GM12875 (cell line): Measurements from ENCODE around the gene HOXC11.

Source experiments
- H3K4me3 ChIP-seq: one replicate; pipeline ENCODE4 v1.5.1; 2011; ENCODE audit warnings: low read depth, low read length, control low read depth
- TF ChIP-seq, protein P1 (sequence below): IDR thresholded peaks from 2 replicates; pipeline ENCODE4 v1.5.1; 2011; ENCODE audit warnings: low read depth, mild to moderate bottlenecking, control low read depth, inconsistent platforms, low read length, moderate library complexity, borderline replicate concordance; ENCODE audit not compliant: insufficient read depth

HOXC11 gene

DNA sequence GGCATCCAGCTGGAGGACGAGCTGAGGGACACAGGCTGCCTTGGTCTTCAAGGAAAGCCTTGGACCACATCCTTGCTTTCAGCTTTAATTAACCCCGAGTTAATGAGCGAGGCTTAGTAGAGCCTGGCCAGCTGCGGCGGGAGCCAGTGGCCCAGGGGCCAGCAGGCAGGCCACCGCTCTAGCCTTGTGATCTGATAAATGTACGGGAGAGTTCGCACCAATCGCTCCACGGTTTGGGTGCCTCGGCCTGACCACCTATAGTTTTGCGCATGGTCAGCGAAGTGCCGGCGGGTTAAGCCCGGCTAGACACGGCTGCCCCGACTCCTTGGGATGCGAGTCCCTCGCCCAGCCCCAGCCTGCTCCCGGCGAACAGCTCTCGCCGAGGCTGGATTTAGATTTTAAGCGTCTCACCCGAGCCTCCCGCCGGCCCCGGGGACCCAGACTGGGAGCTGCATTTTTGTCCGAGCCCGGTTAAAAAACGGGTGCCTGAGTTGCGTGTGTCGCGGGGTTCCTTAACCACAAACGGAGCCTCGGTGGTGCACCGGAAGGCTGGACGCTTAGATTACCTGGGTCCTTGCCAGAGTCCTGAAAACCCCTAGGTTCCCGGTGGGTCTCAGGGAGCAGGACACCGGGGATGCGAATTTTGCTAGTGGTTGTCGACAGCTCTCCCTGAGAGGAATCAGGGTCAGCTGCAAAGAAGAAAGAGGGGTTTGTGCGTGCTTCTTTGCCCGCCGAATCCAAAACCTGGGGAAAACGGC is 21.2 kb upstream of the HOXC11 start:
- TF ChIP-seq, protein P1, sequence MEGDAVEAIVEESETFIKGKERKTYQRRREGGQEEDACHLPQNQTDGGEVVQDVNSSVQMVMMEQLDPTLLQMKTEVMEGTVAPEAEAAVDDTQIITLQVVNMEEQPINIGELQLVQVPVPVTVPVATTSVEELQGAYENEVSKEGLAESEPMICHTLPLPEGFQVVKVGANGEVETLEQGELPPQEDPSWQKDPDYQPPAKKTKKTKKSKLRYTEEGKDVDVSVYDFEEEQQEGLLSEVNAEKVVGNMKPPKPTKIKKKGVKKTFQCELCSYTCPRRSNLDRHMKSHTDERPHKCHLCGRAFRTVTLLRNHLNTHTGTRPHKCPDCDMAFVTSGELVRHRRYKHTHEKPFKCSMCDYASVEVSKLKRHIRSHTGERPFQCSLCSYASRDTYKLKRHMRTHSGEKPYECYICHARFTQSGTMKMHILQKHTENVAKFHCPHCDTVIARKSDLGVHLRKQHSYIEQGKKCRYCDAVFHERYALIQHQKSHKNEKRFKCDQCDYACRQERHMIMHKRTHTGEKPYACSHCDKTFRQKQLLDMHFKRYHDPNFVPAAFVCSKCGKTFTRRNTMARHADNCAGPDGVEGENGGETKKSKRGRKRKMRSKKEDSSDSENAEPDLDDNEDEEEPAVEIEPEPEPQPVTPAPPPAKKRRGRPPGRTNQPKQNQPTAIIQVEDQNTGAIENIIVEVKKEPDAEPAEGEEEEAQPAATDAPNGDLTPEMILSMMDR, result no peak
- no peak overlapping the region for H3K4me3 ChIP-seq

GRCh38 chr12:53952335-53952694 is 20.6 kb upstream of the HOXC11 start:
- TF ChIP-seq, protein P1, result no peak
- H3K4me3 ChIP-seq, result no peak overlapping the region

DNA sequence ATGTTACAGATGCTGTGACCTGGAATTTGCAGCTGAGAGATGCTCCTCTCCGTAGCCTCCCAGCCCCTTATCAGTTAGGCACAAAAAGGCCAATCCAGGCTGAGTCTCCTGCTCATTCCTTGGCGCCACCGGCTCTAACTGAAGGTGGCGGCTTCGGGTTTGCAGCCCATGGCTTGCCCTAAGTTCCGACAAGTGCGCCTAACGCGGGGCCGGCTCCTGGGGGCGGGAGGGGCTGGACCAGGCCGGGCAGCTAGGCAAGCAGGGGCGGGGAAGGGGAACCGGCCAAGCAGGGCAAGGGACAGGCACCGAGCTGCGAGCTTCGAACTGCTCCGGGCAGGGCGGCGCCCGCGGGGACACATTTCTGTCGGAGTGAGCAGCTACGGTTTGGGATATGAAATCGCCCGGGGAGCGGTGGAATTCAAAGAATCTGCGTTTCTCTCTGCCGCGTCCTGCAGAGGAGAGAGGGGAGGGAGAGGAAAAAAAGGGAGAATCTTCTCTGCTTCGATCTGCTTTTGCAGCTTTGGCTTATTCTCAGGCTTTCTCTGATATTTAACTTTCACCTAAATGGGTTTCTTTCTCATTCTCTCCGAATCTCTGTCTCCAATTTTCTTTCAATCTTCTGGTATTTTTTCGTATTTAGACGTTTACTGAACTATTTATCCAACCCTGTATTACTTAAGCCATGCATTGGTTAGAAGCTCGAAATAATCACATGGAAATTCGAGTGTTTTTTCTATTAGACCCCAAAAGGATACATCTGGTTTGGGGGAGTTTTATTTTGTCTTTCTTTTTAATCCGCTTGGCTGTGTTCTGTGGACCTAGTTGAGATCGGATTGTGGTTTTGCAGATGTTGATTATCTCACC is 19.8 kb upstream of the HOXC11 start:
- TF ChIP-seq, protein P1, result no peak
- no peak overlapping the region for H3K4me3 ChIP-seq

DNA sequence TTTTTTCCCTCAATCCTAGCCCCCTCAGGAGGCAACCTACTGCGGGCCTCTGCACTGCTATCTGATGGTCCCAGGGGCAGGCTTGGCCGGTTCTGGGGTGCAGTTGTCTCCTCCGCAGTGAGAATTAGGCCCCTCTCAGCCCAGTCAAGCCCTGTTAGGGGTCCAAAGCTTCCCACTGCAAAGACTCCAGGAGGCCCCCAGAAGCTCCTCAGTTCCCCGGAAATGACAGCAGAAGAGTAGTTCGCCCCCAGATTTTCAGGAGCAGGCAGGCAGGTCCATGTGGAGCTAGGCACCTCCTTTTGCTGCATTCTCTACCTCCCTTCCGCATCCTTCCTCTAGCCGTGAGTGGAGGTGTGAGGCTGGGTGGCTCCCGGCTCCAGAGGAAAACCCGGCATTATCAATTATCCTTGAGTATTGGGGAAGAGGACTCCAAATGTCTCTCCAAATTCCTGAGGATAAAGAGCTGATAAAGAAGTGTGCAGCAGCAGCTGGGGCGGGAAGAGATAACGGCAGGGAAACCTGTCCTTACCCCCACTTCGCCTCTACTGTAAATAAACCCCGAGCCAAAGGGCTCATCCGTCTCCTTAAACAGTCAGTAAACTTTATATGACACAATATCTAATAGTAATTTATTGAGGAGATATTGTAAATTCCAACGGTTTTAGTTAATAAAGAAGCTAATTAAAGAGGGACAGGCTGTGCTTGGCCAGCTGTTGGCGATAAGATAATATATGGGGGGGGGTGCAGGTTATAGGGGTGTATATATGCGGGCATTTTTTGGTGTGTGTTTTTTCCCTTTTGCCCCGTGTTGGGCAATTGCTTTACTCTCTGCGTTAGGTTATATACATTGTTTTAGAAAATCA is 18.9 kb upstream of the HOXC11 start:
- H3K4me3 ChIP-seq, result no peak overlapping the region

DNA sequence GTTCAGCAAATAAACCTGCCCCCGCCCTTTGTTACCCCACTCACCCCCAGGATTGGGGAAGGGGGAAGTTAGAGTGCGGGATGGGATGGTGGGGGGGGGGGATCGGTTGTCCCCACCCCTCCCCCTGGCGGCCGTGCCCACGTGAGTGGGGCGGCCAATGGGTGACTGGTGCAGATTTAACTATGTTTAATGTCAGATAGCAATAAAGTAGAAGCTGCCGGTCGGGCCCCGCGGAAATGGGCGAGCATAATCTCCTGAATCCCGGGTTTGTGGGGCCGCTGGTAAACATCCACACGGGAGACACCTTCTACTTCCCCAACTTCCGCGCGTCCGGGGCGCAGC is 18.3 kb upstream of the HOXC11 start, which contains the start of gene HOXC12:
Gene HOXC12 (plus strand): TSS at position 210 of the 342 bp plus-strand sequence. CDS start 27 bp downstream, at position 237.
- no peak within 1 kb of the TSS for H3K4me3 ChIP-seq
- TF ChIP-seq, protein P1, result no peak

More for the DNA sequence above, 18.9 kb upstream of the HOXC11 start:
- TF ChIP-seq, protein P1, result no peak

DNA sequence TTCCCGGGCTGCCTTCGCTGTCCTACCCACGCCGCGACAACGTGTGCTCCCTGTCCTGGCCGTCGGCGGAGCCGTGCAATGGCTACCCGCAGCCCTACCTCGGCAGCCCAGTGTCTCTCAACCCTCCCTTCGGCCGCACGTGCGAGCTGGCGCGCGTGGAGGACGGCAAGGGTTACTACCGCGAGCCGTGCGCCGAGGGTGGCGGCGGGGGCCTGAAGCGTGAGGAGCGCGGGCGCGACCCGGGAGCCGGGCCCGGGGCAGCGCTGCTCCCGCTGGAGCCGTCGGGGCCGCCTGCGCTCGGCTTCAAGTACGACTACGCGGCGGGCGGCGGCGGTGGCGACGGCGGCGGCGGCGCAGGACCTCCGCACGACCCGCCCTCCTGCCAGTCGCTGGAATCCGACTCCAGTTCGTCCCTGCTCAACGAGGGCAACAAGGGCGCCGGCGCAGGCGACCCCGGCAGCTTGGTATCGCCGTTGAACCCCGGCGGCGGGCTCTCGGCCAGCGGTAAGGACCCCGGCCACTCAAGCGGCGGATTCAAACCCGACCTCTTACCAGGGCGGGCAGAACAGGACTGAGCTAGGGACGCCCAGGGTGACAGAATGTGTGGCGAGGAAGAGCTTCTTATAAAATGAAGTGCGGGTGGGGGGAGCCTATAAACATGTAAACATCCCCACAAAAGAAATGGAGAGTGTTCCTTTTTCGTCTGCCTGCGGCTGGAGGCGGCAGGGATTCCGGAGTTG is 17.7 kb upstream of the HOXC11 start:
- TF ChIP-seq, protein P1, result no peak
- no peak overlapping the region for H3K4me3 ChIP-seq
